HT-29 (cell line): ENCODE measurements around the gene TLCD3B. TPM values are rescaled to one million over a fixed set of nuclear protein-coding genes. Genes with fewer than 3 reads are reported as not detected.

ENCODE experiments used
- DNase-seq: peaks from one replicate; pipeline ENCODE4 v3.0.0-alpha.2; 2015; ENCODE audit warnings: low spot score
- total RNA-seq: library from RNA; depleted of rRNA; stranded (reverse); fragments of >200 nt; shearing (Covaris generic); gene quantifications from 2 replicates; pipeline ENCODE4 v1.2.3, GENCODE V29; 2014

Gene TLCD3B
- total RNA-seq, 1 experiment from 2014 or later, result 0.79 TPM

- DNase-seq, result no peak
Observed at GRCh38 chr16:29991571-29991904, 39.5 kb downstream of the TLCD3B start.

DNA sequence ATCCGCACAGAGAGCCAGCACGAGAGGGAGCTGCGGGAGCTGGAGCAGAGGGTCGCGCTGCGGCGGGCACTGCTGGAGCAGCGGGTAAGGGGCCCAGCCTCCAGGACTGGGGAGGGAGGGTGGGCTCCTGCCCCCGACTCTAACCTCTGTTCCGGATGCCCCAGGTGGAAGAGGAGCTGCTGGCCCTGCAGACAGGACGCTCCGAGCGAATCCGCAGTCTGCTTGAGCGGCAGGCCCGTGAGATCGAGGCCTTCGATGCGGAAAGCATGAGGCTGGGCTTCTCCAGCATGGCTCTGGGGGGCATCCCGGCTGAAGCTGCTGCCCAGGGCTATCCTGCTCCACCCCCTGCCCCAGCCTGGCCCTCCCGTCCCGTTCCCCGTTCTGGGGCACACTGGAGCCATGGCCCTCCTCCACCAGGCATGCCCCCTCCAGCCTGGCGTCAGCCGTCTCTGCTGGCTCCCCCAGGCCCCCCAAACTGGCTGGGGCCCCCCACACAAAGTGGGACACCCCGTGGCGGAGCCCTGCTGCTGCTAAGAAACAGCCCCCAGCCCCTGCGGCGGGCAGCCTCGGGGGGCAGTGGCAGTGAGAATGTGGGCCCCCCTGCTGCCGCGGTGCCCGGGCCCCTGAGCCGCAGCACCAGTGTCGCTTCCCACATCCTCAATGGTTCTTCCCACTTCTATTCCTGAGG, 40.0 kb downstream of the TLCD3B start:
- no peak for DNase-seq

- DNase-seq, result no peak
Observed at GRCh38 chr16:29990034-29990433, 41.0 kb downstream of the TLCD3B start.

DNA sequence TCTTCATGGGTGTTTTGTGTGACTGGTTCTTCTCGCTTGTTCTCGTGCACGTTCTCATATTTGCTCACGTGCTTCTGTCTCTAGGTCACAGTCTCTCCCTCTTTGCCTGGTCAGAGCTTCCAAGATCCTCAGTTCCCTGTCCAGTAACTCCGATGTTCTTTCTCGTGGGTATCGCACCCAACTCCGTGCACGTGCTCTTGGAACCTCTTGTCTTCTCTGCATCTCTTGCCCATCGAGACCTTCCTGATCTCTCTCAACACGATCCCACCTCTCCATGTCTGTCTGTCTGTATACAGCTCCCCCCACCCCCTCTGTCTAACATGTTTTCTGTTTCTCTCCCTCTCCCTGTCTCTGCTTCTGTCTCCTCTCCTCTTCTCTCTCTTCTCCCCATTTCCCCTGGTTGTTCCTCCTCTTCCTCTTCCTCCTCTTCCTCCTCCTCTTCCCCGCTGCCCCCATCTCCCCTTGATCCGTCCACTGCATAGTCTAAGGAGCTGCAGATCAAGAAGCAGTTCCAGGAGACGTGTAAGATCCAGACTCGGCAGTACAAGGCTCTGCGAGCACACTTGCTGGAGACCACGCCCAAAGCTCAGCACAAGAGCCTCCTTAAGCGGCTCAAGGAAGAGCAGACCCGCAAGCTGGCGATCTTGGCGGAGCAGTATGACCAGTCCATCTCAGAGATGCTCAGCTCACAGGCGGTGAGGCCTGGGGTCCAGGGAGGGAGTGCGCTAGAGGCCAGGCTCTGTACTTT, 41.8 kb downstream of the TLCD3B start:
- DNase-seq, result no peak

GRCh38 chr16:29988346-29989075, 42.6 kb downstream of the TLCD3B start:
- DNase-seq, result no peak

GRCh38 chr16:29987371-29988085, 43.5 kb downstream of the TLCD3B start:
- no peak for DNase-seq

DNA sequence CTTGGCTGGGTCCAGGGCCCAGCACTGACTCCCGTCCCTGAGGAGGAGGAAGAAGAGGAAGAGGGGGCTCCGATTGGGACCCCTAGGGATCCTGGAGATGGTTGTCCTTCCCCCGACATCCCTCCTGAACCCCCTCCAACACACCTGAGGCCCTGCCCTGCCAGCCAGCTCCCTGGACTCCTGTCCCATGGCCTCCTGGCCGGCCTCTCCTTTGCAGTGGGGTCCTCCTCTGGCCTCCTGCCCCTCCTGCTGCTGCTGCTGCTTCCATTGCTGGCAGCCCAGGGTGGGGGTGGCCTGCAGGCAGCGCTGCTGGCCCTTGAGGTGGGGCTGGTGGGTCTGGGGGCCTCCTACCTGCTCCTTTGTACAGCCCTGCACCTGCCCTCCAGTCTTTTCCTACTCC, 44.1 kb downstream of the TLCD3B start:
- DNase-seq, result no peak

DNA sequence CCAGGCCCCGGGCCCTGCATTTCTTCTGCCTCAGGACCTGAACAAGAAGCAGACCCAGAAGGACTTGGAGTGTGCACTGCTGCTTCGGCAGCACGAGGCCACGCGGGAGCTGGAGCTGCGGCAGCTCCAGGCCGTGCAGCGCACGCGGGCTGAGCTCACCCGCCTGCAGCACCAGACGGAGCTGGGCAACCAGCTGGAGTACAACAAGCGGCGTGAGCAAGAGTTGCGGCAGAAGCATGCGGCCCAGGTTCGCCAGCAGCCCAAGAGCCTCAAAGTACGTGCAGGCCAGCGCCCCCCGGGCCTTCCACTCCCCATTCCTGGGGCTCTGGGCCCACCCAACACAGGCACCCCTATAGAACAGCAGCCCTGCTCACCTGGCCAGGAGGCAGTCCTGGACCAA, 44.8 kb downstream of the TLCD3B start:
- DNase-seq, result no peak

DNA sequence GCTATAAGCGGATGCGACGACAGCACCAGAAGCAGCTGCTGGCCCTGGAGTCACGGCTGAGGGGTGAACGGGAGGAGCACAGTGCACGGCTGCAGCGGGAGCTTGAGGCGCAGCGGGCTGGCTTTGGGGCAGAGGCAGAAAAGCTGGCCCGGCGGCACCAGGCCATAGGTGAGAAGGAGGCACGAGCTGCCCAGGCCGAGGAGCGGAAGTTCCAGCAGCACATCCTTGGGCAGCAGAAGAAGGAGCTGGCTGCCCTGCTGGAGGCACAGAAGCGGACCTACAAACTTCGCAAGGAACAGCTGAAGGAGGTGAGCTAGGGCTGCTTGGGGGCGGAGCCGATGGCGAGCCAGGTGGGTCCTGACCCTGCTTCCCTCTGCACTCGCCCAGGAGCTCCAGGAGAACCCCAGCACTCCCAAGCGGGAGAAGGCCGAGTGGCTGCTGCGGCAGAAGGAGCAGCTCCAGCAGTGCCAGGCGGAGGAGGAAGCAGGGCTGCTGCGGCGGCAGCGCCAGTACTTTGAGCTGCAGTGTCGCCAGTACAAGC, 45.7 kb downstream of the TLCD3B start:
- DNase-seq, result no peak

DNA sequence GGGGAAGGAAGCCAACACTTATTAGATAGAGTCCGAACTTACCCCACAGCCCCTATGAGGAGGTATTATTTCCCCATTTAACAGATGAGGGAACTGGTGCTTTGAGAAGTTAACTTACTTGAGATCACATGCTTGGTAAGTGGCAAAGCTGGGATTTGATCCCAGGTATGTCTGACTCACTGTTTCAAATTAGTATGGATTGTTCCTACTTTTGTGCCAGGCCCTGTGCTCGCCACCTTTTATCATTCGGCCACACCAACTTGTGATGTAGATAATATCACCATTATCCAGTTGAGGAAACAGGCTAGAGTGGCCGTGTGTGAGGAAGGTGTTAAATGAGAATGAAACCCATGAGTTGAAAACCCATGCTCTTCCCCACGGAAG, 46.3 kb downstream of the TLCD3B start:
- DNase-seq, result no peak

DNA sequence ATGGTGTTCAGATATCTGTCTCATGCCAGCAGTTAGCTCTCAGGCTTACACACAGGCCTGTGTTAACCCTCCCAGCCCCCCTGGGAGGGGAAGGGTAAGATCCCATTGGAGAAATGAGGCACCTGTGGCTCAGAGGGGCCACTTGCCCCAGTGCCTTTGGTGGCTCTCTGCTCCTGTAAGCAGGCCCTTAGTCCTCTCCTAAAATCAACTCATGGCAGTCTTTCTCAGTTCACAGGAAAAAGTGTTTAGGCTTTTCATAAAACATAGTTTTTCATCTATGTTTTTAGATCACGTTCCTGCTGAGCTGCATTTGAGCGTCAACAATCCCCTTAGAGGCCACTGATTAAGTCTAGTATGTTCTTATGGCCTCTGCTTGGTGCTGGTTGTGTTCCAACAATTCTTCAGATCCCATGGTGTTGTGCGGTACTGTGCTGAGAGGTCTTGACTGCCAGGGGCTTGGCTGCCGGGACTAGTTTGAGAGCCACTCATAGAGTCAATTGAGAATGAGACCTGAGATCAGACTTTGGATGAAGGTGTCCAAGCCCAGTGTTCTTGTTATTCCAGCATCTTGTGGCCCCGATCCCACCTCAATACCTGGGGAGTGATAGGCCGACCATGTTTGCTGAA, 46.8 kb downstream of the TLCD3B start:
- no peak for DNase-seq

DNA sequence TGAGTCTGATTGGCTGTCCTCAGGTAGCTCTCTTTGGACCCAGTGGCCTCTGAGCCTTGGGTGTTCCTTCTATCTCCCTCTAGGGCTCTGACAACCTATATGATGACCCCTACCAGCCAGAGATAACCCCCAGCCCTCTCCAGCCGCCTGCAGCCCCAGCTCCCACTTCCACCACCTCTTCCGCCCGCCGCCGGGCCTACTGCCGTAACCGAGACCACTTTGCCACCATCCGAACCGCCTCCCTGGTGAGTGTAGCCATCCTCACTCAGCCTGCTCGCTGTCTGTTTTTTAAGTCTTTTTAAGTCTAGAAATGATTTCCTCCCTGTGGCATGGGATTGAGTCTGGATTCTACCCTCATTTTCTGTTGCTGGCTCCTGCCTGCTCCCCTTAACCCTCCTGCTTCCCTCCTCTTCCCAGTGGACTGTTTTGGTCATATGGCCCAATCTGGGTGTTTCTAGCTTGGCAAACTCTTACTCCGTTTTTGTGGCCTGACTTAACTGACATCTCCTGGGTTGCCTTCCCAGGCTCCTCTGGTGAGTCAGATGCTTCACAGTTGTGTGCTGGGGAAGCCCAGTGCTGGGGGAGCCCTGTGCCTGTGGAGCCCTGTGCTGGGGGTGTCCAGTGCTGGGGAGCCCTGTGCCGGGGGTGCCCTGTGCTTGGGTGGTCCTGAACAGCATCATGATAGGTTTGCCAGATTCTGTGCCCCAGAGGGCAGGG, 47.5 kb downstream of the TLCD3B start:
- DNase-seq, result no peak

DNA sequence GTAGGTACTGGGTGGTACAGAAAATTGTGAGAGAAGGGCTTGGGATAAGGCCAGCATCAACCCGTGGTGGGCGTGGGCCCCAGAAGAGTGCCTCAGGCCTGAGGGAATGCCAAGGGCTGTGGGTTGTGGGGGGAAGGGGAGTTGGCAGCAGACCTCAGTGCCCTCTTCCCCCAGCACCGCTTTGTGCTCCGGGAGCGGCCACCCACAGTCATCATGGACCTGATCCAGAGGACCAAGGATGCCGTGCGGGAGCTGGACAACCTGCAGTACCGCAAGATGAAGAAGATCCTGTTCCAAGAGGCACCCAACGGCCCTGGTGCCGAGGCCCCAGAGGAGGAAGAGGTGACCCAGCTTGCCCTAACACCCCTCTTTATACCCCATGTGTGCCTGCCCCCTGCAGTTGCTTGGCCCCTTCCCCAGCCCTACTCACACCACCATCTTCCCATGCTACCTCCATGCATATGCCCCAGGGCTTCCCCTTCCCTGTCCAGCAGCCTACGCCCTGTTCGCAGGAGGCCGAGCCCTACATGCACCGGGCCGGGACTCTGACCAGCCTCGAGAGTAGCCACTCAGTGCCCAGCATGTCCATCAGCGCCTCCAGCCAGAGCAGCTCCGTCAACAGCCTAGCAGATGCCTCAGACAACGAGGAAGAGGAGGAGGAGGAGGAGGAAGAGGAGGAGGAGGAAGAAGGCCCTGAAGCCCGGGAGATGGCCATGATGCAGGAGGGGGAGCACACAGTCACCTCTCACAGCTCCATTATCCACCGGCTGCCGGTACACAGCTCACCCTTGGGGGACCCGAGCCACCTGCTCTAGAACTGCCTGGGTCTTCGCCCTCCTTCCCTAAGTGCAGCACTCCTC, 48.3 kb downstream of the TLCD3B start:
- no peak for DNase-seq

GRCh38 chr16:29978564-29979270, 52.4 kb downstream of the TLCD3B start:
- DNase-seq, result no peak

DNA sequence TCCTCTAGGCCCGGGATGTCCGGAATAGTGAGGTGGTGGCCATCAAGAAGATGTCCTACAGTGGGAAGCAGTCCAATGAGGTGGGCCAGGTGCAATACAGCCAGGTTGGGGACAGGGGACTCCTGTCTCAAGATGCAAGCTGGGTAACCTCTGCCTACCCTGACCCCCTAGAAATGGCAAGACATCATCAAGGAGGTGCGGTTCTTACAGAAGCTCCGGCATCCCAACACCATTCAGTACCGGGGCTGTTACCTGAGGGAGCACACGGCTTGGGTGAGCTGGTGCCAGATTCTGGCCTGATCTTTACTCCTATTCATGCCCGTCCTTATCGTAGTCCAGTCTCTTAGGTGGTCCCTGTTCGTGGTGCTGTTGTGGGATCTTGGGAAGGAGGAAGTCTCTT, 53.0 kb downstream of the TLCD3B start:
- DNase-seq, result no peak

GRCh38 chr16:29977063-29977825, 53.8 kb downstream of the TLCD3B start:
- no peak for DNase-seq

DNA sequence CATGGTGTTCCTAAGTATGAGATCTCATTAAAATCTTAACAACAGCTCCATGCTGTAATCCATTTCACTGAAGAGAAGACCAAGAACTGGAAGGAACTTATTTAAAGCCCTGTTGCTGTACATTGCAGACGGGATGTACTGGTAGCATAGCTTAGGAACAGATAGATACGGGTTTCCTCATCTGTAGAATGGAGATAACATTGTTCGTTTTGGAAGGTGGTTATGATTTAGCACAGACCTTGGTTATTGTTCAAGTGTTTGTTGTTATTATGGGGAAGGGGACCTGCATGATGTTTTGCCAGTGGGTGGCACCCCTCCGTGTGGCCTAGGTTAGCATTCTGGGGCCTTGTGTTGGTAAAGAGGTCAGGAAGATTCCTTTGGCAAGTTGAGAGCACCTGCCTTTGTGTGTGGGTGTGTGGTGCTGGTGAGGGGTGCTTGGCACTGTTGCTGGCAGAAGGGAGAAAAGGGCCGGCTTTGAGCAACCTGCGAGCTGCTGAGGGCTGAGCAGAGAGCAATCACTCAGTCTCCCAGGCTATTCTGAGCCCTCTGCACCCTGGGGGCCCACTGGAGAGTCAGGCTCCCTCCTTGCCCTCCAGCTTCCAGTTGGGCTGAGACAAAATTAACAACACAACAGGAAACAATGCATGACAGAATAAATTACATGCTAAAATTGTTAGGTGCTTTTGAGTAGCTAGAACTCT, 55.1 kb downstream of the TLCD3B start:
- DNase-seq, result no peak

DNA sequence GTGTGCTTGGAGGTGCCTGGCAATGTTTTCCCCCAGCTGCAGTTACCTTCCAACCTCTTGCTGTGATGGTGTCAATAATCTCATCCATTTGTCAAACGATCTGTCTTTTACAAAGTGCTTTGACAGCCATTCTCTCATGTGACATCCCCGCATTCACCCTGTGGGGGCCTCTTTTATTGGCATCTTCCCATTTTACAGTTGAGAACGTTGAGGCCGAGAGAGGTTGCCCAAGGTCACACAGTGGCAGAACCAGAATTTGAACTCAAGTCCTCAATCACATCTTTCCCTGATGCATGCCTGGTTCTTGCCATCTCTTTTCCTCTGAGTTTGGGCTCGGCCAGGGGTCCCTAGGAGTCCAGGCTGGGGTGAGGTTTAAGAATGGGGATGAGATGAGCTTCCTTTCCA, 55.9 kb downstream of the TLCD3B start:
- no peak for DNase-seq
